ENCODE data around the gene KLHL22.
"Not testable (repeated sequence)": the region's sequence is repeated elsewhere in the genome, so short reads cannot be mapped to it uniquely, and the experiment has no call there.

Gene KLHL22

GRCh38 chr22:20455709-20456063 is 39.9 kb downstream of the KLHL22 start:
- no peak overlapping the region for H3K4me2 ChIP-seq (ENCODE audit: insufficient read depth, low read length)
- peaks cover 7% of the 10 kb centered on the region; the same call in 1 of the 2 replicates for H3K4me1 ChIP-seq (ENCODE audit: insufficient read depth, low read length)
- no peak for TF ChIP-seq CTCF (IDR thresholded peaks at IDR 0.05; ENCODE audit: borderline replicate concordance, extremely low read depth, low read length, poor library complexity, severe bottlenecking)
- TF ChIP-seq EZH2 (IDR thresholded peaks at IDR 0.05; ENCODE audit: borderline replicate concordance, low read depth, low read length, severe bottlenecking), result no peak
- no peaks in the 10 kb centered on the region for H3K27me3 ChIP-seq (ENCODE audit: insufficient read depth, low read length, poor library complexity)
- ATAC-seq (ENCODE audit: insufficient read depth, low read depth), result no peak
- no peaks in the 10 kb centered on the region for H3K9me3 ChIP-seq (ENCODE audit: insufficient read depth, low read length, severe bottlenecking)
- no peak overlapping the region for H3K9ac ChIP-seq (ENCODE audit: low read depth, low read length)
- no peak overlapping the region for H3K4me3 ChIP-seq (ENCODE audit: low read depth in 1 of 2, low read length in 2 of 2)
- H2AFZ ChIP-seq (ENCODE audit: low read depth, low read length), result no peak overlapping the region
- DNase-seq, result no peak
- H3K36me3 ChIP-seq (ENCODE audit: insufficient read depth, low read length), result peaks cover 41% of the 10 kb centered on the region
- H3K79me2 ChIP-seq (ENCODE audit: insufficient read depth, low read length), result no peaks in the 10 kb centered on the region
- H4K20me1 ChIP-seq (ENCODE audit: insufficient read depth, low read length), result no peaks in the 10 kb centered on the region
- H3K27ac ChIP-seq (ENCODE audit: low read length), result no peak overlapping the region

GRCh38 chr22:20453222-20453621 is 42.4 kb downstream of the KLHL22 start:
- H4K20me1 ChIP-seq (ENCODE audit: insufficient read depth, low read length), result no peaks in the 10 kb centered on the region
- H3K4me1 ChIP-seq (ENCODE audit: insufficient read depth, low read length), result peaks cover 7% of the 10 kb centered on the region; the same call in 1 of the 2 replicates
- no peaks in the 10 kb centered on the region for H3K9me3 ChIP-seq (ENCODE audit: insufficient read depth, low read length, severe bottlenecking)
- TF ChIP-seq CTCF (IDR thresholded peaks at IDR 0.05; ENCODE audit: borderline replicate concordance, extremely low read depth, low read length, poor library complexity, severe bottlenecking) (no peak), EZH2 (IDR thresholded peaks at IDR 0.05; ENCODE audit: borderline replicate concordance, low read depth, low read length, severe bottlenecking) (no peak)
- H2AFZ ChIP-seq (ENCODE audit: low read depth, low read length), result no peak overlapping the region
- DNase-seq (no peak), ATAC-seq (ENCODE audit: insufficient read depth, low read depth) (no peak)
- peaks cover 26% of the 10 kb centered on the region for H3K36me3 ChIP-seq (ENCODE audit: insufficient read depth, low read length)
- no peak overlapping the region for H3K4me3 ChIP-seq (ENCODE audit: low read depth in 1 of 2, low read length in 2 of 2)
- no peaks in the 10 kb centered on the region for H3K27me3 ChIP-seq (ENCODE audit: insufficient read depth, low read length, poor library complexity)
- H3K9ac ChIP-seq (ENCODE audit: low read depth, low read length), result no peak overlapping the region
- H3K27ac ChIP-seq (ENCODE audit: low read length), result no peak overlapping the region
- no peak overlapping the region for H3K4me2 ChIP-seq (ENCODE audit: insufficient read depth, low read length)
- no peaks in the 10 kb centered on the region for H3K79me2 ChIP-seq (ENCODE audit: insufficient read depth, low read length)

GRCh38 chr22:20451920-20452319 is 43.7 kb downstream of the KLHL22 start:
- TF ChIP-seq CTCF (IDR thresholded peaks at IDR 0.05; ENCODE audit: borderline replicate concordance, extremely low read depth, low read length, poor library complexity, severe bottlenecking) (no peak), EZH2 (IDR thresholded peaks at IDR 0.05; ENCODE audit: borderline replicate concordance, low read depth, low read length, severe bottlenecking) (no peak)
- no peak overlapping the region for H3K4me3 ChIP-seq (ENCODE audit: low read depth in 1 of 2, low read length in 2 of 2)
- no peaks in the 10 kb centered on the region for H3K79me2 ChIP-seq (ENCODE audit: insufficient read depth, low read length)
- peaks cover 7% of the 10 kb centered on the region; the same call in 1 of the 2 replicates for H3K4me1 ChIP-seq (ENCODE audit: insufficient read depth, low read length)
- peaks cover 17% of the 10 kb centered on the region for H3K36me3 ChIP-seq (ENCODE audit: insufficient read depth, low read length)
- H3K27me3 ChIP-seq (ENCODE audit: insufficient read depth, low read length, poor library complexity), result no peaks in the 10 kb centered on the region
- no peak overlapping the region for H3K9ac ChIP-seq (ENCODE audit: low read depth, low read length)
- ATAC-seq (ENCODE audit: insufficient read depth, low read depth) (no peak), DNase-seq (no peak)
- H3K27ac ChIP-seq (ENCODE audit: low read length), result no peak overlapping the region
- H3K9me3 ChIP-seq (ENCODE audit: insufficient read depth, low read length, severe bottlenecking), result no peaks in the 10 kb centered on the region
- H2AFZ ChIP-seq (ENCODE audit: low read depth, low read length), result no peak overlapping the region
- H3K4me2 ChIP-seq (ENCODE audit: insufficient read depth, low read length), result no peak overlapping the region
- H4K20me1 ChIP-seq (ENCODE audit: insufficient read depth, low read length), result no peaks in the 10 kb centered on the region

- DNase-seq, result not testable (repeated sequence)
Observed at GRCh38 chr22:20451129-20451778, 44.3 kb downstream of the KLHL22 start.

More at GRCh38 chr22:20451129-20451778, 44.3 kb downstream of the KLHL22 start:
- not testable (repeated sequence) for H3K27me3 ChIP-seq (ENCODE audit: insufficient read depth, low read length, poor library complexity); H3K9me3 ChIP-seq (ENCODE audit: insufficient read depth, low read length, severe bottlenecking); H2AFZ ChIP-seq (ENCODE audit: low read depth, low read length); H3K79me2 ChIP-seq (ENCODE audit: insufficient read depth, low read length); H4K20me1 ChIP-seq (ENCODE audit: insufficient read depth, low read length); H3K4me1 ChIP-seq (ENCODE audit: insufficient read depth, low read length); H3K4me3 ChIP-seq (ENCODE audit: low read depth in 1 of 2, low read length in 2 of 2); ATAC-seq (ENCODE audit: insufficient read depth, low read depth); H3K4me2 ChIP-seq (ENCODE audit: insufficient read depth, low read length); H3K27ac ChIP-seq (ENCODE audit: low read length); H3K9ac ChIP-seq (ENCODE audit: low read depth, low read length)
- H3K36me3 ChIP-seq (ENCODE audit: insufficient read depth, low read length), result peaks cover 16% of the 10 kb centered on the region

All from DND-41 (cell line).